ENCODE data around the gene ACRBP. TPM values are rescaled to one million over a fixed set of nuclear protein-coding genes. Genes with fewer than 3 reads are reported as not detected.
A peak's percentile ranks its signal among the peaks of the same experiment; 100 is the strongest.

Gene ACRBP
- total RNA-seq, 1 donor from 2014 or later: 1.2 TPM

DNA sequence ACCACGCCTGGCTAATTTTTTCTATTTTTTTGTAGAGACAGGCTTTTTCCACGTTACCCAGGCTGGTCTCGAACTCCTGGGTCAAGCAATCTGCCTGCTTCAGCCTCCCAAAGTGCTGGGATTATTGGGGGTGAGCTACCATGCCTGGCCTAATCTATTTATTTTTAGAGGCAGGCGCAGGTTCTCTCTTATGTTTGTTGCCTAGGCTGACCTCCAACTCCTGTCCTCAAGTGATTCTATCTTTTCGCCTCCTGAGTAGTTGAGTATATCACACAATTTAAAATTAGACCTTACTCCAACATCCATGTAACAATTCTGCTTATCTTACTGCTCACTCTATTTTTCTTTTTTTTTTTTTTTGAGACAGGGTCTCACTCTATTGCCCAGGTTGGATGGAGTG lies 6.8 kb upstream of the ACRBP start:
- ATAC-seq (peak; percentile 78), DNase-seq (ENCODE audit: missing footprints) (no peak)
- intact Hi-C loops (cut with DNase I): no loop called here

DNA sequence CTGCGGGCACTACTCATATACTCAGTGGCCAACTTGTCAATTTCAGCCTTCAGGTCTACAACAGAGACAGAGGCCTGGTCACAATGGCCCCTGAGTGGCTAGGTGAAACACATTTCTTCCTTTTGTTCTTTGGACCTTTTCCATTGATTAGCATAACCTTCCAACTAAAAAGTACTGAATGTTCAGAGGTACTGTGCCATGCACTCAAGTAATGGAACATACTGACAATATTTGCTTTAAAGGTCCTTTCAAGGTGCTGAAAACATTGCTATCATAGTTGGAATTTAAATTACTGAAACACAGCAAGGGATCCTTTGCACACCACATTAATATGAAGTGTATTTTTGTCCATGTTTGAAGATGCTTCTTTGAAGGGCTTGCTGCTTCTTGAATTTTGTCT lies 6.1 kb upstream of the ACRBP start:
- ATAC-seq (peak; percentile 35), DNase-seq (ENCODE audit: missing footprints) (no peak)
- intact Hi-C loops (cut with DNase I): no loop called here

DNA sequence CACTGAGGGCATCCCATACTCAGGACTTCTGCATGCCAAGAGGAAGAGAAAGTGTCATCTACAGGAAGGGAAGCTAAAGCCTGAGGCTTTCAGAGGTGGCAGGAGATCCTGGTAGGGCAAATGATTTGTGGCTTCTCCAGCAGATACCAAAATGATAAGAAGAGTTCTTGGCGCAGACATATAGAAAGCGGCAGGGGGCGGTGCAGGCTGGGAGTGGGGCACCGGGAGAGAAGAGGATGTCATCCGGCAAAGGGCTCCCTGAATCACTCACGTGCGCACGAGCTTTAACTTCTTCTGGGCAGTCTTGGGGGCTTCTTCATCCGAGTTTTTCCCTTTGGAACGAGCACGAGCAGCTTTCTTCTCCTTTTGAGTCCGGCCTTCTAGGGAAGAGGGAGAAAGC lies 5.2 kb upstream of the ACRBP start:
- DNase-seq (ENCODE audit: missing footprints) (no peak), ATAC-seq (no peak)
- intact Hi-C loops (cut with DNase I): no loop called here

DNA sequence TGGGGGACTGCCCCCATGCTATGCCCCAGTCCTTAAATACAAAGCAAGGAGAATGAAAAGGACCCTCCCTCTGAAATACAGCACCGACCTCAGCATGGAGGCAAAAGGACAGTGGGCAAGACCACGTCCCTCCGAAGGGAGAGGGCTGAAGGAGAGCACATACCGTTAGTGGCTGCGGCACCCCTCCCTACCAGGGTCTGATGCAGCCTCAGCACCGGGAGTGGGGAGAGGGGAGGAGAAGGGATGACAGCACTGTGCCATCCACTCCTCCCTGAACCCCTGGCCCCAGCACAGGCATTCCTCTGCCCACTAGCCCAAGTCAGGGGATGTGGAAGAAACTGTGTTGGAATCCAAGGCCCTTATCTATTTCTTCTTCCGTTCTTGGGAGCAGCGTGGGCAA lies 3.6 kb upstream of the ACRBP start:
- ATAC-seq (no peak), DNase-seq (ENCODE audit: missing footprints) (no peak)
- intact Hi-C loops (cut with DNase I): no loop called here

DNA sequence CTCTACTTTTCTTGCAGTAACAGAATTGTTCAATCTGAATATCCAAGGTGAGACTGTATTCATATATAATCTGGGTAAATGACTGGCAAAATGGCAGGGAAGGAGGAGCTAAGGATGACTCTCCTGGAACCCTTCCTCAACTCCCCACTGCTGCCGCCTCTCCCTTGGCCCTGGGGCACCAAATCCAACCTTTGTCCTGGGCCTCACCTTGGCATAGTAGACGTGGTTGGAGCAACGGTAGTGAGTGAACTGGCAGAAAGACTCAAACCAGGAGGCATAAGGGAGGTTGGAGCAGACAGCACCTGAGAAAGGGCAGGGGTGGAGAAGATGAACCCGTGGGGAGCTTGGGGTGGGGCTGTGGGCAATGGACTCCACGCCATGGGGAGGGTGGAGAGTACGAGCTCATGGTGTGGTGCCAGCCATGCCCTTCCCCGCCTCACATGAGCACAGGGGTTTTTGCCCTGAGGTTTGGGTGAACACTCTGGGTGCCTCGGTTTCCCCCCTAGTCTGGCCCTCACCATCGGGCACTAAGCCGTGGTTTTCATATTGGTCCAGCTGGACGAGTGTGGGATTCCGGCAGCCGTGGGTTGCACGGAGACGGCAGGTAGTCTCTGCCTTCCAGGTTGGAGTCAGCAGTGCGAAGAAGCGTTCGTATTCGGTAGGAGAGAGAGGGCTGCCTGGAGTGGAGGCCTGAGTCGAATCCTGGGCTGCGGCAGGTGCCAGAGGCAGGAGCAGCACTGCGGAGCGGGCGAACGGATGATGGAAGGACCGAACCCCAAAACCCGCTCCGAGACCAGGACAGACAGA lies 753 bp downstream of the ACRBP start:
- ATAC-seq (no peak), DNase-seq (ENCODE audit: missing footprints) (no peak)
- intact Hi-C loops (cut with DNase I): no loop called here

DNA sequence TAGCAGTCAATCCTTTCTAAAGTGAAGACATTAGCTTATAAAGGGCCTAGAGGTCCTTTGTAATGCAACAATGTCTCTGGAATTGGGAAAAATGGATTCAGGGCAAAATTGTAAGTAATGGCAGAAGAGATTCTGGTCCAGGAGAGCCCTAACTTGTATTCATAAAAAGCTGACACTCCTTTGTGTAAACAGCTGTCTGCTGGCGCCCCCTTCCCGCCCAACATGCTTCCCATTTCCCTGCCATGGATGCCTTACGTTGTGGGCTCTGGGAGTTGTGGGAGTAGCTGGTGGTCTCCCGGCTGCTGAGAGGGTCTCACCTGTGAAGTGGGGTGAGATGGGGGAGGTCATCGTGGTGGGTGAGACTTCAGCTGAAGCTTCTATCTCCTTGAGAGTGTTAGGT lies 2.3 kb downstream of the ACRBP start:
- no peak for DNase-seq (ENCODE audit: missing footprints)
- intact Hi-C loops (cut with DNase I): no loop called here
- ATAC-seq: no peak

DNA sequence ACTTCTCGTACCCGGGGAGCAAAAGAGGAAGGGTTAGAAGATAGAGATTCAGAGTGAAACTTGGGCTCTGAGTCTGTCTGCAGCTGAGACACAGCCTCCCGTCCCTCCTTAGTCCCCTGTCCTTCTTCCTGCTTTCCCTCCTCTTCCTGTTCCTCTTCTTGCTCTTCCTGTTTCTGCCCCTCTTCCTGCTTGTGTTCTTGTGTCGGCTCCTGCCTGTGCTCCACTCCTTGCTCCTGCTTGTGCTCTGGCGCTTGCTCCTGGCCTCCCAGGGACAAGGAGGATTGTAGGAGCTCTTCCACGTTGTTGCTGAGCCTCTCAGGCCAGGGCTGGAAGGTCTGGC lies 3.0 kb downstream of the ACRBP start:
- ATAC-seq (peak; percentile 48), DNase-seq (ENCODE audit: missing footprints) (no peak)
- intact Hi-C loops (cut with DNase I): no loop called here

DNA sequence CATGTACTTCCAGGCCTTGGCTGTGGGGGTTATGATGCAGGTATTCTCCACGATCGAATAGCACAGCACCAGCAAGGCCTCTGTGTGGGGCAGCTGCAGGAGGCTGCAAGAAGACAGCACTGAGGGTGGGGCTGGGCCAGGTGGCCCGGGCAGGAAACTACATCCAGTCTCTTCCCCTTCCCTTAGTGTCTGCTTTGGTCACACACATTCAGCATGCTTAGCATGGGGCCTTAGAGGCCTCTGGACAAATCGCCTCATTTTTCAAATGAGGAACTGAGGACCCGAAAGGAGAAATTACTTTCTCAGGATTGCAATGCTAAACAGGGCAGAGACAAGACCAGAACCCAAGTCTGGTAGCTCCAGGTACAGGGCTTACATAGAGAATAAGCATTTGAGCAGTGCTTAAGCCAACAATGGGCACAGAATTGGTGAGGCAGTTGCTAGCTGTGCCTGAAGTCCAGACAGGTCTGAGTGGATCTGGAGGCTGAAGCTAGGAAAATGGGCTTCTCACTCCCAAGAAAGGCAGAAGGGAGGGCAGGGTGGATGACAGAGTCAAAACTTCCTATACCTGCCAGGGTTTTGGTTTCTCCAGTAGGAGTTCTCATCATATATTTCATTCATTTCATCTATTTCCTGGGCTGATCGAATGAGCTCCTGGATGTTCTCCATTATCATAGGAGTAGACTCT lies 3.5 kb downstream of the ACRBP start:
- intact Hi-C loops (cut with DNase I): no loop called here
- DNase-seq (ENCODE audit: missing footprints): no peak
- ATAC-seq: peak; percentile 46

DNA sequence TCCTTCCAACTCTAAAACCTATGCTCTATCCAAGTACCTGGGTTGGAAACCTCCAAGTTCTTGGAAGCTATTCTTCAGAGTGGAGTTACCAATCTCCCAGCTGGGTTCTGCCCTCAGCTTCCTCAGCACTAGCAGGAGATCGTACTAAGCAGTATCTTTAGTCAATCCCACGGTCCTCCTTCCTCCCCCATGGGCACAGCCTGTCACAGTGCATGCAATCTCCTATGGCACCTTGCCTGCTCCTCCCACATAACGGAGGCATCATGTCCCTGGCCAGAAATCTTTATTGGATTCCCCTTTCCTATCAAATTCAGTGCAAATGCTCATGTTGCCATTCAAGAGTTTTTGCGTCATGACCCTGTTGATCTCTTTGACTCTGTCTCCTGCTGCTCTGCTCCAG lies 6.1 kb downstream of the ACRBP start:
- intact Hi-C loops (cut with DNase I): no loop called here
- DNase-seq (ENCODE audit: missing footprints): no peak
- no peak for ATAC-seq

DNA sequence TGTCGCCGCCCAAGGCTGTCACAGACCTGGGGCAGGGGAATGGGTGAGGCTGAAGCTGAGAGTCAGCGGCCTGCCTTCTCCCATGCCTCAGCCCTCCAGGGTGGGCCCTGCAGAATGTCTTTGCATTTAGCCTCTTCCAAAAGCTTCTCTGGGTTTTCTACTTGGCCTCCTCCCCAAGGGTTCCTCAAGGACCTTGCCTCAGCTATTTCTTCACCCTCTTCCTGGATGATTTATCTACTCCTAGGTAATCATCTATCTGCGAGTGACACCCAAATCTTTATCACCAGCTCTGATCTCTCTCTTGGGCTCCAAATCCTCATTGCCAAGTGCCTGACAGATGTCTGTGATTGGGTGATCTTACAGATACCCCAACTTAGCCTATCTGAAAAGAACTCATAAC lies 6.7 kb downstream of the ACRBP start:
- intact Hi-C loops (cut with DNase I): no loop called here
- DNase-seq (ENCODE audit: missing footprints) (no peak), ATAC-seq (no peak)

DNA sequence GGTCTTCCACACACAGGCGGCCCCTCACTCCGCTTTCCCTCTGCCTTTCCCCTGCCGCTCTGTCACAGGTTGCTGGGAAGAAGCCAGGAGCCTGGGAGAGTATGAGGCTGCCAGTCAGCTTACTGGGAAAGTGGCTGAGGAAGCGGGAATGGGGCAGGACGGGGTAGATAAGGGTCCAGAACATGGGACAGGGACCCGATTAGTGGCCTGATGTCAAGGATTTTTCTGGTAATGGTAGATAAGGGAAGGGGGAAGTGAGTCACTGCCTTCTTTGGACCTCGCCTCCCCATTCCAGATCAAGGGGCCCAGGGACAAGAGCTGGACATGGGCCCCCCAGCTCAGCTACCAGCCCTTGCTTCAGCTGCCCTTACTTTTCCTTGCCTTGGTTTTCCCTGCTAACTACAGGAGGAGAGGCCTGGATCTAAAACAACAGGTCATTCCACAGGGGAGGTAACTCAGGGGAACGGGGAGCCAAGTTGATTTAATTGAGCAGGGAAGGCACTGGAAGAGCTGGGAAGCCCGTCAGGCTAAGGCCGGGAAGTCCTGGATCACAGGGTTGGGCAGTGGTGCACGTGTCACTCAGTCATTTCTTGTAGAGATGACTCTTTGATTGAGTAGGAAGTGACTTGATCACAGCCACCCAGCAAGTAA lies 8.0 kb downstream of the ACRBP start:
- ATAC-seq: no peak
- DNase-seq (ENCODE audit: missing footprints): no peak
- intact Hi-C loops (cut with DNase I): no loop called here

DNA sequence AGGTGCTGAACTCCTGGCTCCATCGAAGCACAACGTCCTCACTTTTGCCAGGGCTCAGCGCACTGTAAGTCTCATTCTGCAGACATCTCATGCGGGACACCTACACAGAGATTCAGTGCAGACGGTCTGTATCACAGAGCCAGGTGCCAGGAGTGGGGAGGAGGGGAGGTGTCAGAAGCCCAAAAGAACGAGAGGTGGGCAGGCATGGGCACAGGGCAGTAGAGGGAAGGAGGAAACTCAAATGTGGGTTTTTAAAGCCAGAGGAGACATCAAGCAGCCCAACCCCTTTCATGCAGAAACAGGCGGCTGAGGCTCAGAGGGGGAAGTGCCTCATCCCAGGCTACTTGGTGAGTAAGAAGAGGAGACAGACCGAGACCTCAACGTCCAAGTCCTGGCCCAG lies 8.9 kb downstream of the ACRBP start:
- intact Hi-C loops (cut with DNase I): no loop called here
- no peak for DNase-seq (ENCODE audit: missing footprints)
- ATAC-seq: no peak

DNA sequence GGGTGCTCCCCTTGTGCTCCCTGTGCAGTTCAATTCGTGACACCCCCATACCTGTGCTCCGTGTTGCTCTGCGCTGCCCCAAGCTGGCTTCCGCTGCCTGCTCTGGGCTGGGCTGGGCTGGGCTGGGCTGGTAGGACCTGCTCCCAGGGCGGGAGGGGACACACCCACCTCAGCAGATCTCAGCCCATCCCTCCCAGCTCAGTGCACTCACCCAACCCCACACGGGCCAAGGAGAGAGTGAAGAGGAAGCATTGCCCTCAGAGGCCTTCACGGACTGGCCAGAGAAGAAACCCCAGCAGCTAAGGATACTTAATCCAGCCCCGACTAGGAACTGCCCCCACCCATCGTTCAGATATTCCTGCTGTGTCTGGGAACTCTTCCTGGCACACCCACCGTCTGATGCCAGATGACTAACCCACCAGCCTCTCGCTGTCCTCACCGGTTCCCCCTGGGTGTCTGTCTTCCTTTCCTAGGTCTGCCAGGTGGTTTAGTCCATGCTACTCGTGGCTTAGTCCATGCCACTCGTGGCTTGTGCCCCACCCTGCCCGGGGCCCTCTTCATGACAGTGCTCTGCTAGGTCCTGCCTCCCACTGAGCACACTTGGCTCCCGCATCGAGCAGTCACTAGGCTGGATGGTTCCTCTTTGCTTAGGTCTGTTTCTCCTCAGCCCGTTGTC lies 11.2 kb downstream of the ACRBP start, which contains the start of gene LPAR5:
Gene LPAR5, minus strand, starts transcription at position 104 of the 676 bp plus-strand sequence. CDS start 14,711 bp downstream, outside the sequence.
- ATAC-seq (peak; percentile 53), DNase-seq (ENCODE audit: missing footprints) (no peak)
- intact Hi-C loops (cut with DNase I): no loop called here

DNA sequence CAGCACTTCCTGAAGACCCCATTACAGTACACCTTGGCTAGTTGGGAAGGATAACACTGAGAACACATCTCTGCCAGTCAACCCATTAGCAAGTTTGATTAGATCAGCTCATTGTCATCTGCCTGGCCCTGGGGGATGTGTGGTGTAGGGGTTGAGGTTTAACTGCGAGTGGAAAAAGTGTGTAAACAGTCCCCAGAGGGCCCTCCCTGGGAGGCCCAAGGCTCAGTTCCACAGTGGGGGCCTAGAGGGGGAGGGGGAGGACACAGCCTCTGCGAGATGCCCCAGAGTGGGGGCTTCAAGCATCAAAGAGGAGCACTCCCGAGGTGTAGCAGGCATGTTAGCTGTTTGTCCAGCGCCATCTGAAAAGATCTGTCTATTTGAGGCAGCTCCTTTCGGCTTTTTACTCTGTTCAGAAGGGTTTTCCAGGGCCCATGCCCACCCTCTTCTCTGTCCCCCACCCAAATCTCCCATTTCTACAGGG lies 11.8 kb downstream of the ACRBP start:
- DNase-seq (ENCODE audit: missing footprints): no peak
- no peak for ATAC-seq
- intact Hi-C loops (cut with DNase I): no loop called here

DNA sequence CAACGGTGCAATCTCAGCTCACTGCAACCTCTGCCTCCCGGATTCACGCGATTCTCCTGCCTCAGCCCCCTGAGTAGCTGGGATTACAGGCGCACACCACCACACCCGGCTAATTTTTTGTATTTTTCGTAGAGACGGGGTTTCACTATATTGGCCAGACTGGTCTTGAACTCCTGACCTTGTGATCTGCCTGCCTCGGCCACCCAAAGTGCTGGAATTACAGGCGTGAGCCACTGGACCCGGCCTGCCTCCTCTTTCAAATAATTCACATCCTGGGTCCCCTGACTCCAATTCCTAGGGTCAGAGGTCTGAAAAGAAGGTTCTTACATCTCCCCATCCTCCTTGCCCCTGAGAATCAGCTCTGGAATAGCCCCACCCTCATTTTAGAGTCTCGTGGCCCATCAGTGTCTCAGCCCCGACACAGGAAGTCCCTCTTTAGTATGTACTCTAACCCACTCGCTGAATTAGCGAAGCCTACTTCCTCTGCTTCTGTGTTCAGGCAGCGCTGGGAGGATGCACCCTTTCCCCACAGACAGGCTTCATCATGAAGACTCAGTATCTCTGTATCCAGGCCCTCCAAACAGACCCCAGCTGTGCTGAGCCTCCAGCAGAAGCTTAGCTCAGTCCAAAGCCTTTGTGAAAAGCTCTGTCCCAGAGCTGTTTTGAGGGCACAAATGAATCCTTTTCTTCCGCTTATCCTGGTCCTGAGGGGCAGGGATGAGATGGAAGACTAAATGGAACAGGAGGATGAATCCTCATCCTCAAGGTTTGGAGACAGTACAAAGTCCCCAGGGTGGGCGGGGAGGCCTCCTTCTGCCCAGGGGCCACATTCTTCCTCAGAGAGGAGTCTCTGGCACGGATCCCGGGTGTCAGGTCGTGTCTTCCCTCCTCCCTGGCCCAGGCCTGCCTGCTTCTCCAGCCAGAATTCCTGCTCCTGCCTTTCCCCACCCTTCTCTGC lies 14.9 kb downstream of the ACRBP start:
- no peak for DNase-seq (ENCODE audit: missing footprints)
- ATAC-seq: peak; percentile 25
- intact Hi-C loops (cut with DNase I): no loop called here

DNA sequence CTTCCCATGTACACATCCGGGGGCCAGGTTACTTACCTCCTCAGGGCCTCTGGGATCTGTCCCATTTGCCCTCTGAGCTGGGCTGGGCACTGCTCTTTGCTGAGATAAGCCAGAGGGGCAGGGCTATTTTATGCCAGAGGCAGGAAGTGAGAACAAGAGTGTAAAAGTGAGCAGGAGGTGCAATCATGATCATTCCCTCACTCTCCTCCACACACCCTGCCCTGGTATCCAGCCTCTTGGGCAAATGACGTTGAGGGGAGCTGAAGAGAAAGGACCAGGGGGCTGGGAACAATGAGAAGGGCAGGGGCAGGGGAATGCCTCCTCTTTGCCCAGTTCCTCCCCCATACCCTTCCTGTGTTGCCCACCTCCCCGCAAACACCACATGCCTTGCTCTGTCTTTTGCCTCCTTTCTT lies 15.7 kb downstream of the ACRBP start:
- ATAC-seq (peak; percentile 72), DNase-seq (ENCODE audit: missing footprints) (no peak)
- intact Hi-C loops (cut with DNase I): no loop called here

DNA sequence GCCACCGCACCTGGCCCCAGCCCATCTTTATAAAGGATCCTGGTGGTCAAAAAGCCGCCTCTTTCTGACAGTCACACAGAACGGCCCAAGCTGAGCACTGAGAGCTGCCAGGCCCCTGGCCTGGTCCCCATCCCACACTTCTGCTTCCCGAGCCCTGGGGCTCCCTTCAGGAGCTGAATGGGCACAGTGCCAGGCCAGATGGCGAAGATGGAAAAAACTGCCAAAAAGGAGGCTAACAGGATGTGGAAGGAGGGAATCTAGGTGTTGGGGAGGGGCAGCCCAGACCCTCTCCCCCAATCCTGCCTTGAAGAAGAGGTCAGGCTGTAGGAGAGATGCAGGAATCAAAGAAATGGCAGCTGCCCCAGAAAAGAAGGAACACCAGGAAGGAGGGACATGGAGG lies 16.5 kb downstream of the ACRBP start:
- no peak for ATAC-seq
- no peak for DNase-seq (ENCODE audit: missing footprints)
- intact Hi-C loops (cut with DNase I): no loop called here

DNA sequence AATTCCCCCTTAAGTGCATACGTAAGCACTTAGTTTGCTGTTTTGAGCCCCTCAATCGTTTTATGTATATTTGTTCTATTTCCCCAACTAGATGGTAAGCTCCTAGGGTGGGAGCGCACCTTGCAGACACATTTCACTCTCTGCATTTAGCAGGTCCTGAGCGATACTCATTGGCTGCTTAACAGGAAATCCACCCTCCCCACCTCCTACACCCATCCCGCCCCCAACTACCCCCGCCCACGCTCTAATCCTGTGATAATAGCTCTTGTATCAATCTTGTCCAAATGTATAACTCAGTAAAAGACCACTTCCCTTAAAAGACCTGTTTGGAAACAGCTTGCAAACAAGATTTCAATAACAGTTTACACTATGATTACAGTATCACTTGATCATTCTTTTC lies 19.6 kb downstream of the ACRBP start:
- intact Hi-C loops (cut with DNase I): no loop called here
- no peak for DNase-seq (ENCODE audit: missing footprints)
- no peak for ATAC-seq
